ENCODE data around the gene TMEM38A.
"Not testable (repeated sequence)": the region's sequence is repeated elsewhere in the genome, so short reads cannot be mapped to it uniquely, and the experiment has no call there.

Gene TMEM38A

DNA sequence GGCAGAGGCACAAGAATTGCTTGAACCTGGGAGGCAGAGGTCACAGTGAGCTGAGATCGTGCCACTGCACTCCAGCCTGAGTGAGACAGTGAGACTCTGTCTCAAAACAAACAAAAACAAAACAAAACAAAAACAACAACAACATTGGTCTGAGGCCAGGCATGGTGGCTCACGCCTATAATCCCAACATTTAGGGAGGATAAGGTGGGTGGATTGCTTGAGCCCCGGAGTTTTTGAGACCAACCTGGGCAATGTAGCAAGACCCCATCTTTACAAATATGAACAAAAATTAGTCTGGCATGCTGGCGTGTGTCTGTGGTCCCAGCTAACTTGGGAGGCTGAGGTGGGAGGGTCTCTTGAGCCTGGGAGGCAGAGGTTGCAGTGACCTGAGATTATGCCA is 42.7 kb downstream of the TMEM38A start:
- no peak overlapping the region for H3K27ac ChIP-seq
- TF ChIP-seq, protein P1, sequence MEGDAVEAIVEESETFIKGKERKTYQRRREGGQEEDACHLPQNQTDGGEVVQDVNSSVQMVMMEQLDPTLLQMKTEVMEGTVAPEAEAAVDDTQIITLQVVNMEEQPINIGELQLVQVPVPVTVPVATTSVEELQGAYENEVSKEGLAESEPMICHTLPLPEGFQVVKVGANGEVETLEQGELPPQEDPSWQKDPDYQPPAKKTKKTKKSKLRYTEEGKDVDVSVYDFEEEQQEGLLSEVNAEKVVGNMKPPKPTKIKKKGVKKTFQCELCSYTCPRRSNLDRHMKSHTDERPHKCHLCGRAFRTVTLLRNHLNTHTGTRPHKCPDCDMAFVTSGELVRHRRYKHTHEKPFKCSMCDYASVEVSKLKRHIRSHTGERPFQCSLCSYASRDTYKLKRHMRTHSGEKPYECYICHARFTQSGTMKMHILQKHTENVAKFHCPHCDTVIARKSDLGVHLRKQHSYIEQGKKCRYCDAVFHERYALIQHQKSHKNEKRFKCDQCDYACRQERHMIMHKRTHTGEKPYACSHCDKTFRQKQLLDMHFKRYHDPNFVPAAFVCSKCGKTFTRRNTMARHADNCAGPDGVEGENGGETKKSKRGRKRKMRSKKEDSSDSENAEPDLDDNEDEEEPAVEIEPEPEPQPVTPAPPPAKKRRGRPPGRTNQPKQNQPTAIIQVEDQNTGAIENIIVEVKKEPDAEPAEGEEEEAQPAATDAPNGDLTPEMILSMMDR (IDR thresholded peaks at IDR 0.05): no peak
- no peak for TF ChIP-seq ZFX (IDR thresholded peaks at IDR 0.05; ENCODE audit: borderline replicate concordance)

DNA sequence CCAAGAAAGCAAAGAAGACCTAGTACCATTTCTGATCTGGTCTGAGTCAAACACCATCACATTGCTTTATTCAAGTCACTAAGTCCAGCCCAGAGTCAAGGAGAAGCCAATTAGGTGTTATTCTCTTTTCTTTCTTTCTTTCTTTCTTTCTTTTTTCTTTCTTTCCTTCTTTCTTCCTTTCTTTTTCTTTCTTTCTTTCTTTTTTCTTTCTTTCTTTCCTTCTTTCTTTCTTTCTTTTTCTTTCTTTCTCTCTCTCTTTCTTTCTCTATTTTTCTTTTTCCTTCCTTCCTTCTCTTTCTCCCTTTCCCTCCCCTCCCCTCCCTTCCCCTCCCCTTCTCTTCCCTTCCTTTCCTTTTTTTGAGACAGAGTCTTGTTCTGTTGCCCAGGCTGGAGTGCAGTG is 49.9 kb downstream of the TMEM38A start:
- not testable (repeated sequence) for H3K27ac ChIP-seq

DNA sequence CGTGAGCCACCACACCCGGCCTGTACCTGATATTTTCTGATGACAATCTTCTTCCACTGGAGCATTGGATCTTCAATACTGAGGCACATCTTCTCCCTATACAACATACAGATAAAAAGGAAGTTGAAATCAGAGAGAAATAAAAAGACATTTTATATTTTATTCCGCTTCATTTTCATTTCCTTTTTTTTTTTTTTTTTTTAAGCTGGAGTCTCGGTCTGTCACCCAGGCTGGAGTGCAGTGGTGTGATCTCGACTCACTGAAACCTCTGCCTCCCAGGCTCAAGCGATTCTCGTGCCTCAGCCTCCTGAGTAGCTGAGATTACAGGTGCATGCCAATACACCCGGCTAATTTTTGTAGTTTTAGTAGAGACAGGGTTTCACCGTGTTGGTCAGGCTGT is 51.4 kb downstream of the TMEM38A start:
- not testable (repeated sequence) for H3K27ac ChIP-seq

DNA sequence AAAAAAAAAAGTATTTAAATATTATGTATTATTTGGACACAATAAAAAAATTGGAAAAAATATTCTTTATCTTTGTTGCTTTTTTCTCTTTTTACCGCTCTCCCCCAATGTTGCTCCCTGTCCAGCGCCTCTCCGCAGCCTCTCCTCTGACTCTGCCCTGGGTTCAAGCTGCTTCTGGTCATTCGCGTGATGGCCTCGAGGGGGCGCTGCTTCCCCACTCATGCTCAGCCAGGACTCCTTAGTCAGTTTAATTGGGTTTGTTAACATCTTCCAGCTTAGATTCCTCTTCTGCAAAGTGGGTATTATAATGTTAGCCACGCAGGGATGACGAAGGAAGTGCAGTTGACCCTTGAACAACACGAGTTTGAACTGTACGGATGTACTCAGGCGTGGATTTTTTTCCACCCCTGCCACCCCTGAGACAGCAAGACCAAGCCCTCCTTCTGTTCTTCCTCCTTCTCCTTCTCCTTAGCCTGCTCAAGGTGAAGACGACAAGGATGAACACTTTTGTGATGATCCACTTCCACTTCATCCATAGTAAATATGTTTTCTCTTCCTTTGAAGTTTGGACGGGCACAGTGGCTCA is 53.9 kb downstream of the TMEM38A start:
- TF ChIP-seq, protein P1 (IDR thresholded peaks at IDR 0.05): peak; percentile 92
- TF ChIP-seq ZFX (IDR thresholded peaks at IDR 0.05; ENCODE audit: borderline replicate concordance): no peak
- H3K27ac ChIP-seq: no peak overlapping the region

DNA sequence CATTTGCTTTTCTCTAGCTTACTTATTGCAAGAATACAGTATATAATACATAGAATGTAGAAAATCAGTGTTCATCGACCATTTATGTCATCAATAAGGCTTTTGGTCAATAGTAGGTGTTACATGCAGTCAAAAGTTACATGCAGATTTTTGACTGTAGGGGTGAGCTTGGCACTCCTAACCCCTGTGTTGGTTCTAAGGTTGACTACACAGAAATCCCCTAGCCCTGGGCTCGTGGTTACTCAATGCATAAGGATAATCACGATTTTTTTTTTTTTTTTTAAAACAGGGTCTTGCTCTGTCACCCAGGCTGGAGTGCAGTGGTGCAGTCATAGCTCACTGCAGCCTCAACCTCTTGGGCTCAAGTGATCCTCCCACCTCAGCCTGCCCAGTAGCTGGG is 54.7 kb downstream of the TMEM38A start:
- no peak overlapping the region for H3K27ac ChIP-seq
- TF ChIP-seq ZFX (IDR thresholded peaks at IDR 0.05; ENCODE audit: borderline replicate concordance): no peak

DNA sequence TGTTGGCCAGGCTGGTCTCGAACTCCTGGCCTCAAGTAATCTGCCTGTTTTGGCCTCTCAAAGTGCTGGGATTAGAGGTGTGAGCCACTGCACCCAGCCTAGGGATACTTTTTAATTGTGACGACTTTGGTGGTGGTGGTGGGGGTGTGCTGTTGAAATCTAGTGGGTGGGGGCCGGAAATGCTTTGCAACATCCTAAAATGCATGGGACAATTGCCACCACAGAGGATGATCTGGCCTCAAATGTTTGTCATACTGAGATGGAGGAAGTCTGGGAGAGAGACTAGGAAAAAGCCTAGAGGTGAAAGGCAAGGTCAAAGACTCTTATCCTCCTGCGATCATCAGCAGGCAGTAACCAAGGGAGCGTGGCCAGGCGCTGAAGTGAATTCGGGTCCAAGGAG is 60.1 kb downstream of the TMEM38A start:
- H3K27ac ChIP-seq: no peak overlapping the region
- TF ChIP-seq, protein P1 (IDR thresholded peaks at IDR 0.05): no peak
- TF ChIP-seq ZFX (IDR thresholded peaks at IDR 0.05; ENCODE audit: borderline replicate concordance): no peak

DNA sequence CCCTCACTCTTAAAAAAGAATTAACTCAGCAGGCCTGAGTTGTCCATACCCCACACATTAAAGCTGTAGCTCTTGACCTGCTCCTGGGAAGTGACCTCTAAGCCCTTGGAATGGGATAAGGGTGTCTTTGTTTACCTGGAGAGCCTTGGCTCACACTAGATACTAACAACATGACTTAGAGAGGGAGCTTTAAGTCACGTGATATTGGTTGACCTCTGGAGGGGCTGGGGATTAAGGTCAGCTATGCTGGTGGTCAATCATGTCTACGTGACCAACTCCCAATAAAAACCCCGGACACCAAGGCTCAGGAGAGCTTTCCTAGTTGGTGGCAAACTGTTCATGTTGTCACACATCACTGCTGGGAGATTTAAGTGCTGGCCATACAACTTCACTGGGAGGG is 61.7 kb downstream of the TMEM38A start:
- TF ChIP-seq, protein P1 (IDR thresholded peaks at IDR 0.05): no peak
- TF ChIP-seq ZFX (IDR thresholded peaks at IDR 0.05; ENCODE audit: borderline replicate concordance): no peak
- H3K27ac ChIP-seq: no peak overlapping the region

DNA sequence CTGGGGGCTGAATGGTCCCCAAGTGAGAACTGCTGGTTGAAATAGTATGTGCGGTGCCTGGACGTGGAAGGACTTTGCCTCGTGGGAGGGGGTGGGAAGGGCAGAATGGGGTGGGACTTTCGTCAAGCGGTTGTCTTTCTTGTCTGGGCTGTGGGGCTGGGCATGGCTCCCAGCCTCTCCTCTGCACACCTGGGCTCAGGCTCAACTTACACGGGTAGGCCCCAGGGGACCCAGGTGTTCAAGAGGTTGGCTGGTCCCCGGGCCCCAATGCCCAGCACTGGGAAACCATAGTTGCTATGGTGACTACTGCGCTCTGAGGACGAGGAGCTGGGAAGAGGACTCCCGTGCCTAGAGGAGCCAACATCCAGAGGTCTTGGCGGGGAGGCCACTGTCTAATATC is 66.0 kb downstream of the TMEM38A start:
- TF ChIP-seq ZFX (IDR thresholded peaks at IDR 0.05; ENCODE audit: borderline replicate concordance): no peak
- TF ChIP-seq, protein P1 (IDR thresholded peaks at IDR 0.05): no peak
- H3K27ac ChIP-seq: no peak overlapping the region

DNA sequence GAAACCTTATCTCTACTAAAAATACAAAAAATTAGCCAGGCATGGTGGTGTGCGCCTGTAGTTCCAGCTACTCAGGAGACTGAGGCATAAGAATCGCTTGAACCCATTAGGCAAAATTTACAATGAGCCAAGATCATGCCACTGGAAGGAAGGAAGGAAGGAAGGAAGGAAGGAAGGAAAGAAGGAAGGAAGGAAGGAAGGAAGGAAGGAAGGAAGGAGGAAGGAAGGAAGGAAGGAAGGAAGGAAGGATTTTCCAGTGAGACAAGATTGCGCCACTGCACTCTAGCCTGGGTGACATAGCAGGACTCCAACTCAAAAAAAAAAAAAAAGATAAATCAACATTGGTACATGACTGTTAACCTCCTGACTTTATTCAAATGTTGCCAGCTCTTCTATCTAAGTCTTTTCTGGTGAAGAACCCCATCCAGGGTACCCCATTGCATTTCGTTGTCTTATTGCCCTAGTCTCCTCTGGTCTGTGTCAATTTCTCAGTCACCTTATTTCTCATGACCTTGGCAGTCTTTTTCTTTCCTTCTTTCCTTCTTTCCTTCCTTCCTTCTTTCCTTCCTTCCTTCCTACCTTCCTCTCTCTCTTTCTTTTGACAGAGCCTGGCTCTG is 74.8 kb downstream of the TMEM38A start:
- H3K27ac ChIP-seq: not testable (repeated sequence)
